WI38 (cell line): ENCODE results near the gene WDR31.
"Not testable (repeated sequence)": the region's sequence is repeated elsewhere in the genome, so short reads cannot be mapped to it uniquely, and the experiment has no call there.

Experiments used
- H3K4me3 ChIP-seq: 2 replicates; pipeline ENCODE4 v1.5.1; 2011; ENCODE audit warnings: low read depth, mild to moderate bottlenecking, control low read depth, low read length
- CTCF ChIP-seq: IDR thresholded peaks from 2 replicates; pipeline ENCODE4 v1.5.1; 2012; ENCODE audit warnings: low read depth, mild to moderate bottlenecking, control low read depth, low read length

The WDR31 gene

DNA sequence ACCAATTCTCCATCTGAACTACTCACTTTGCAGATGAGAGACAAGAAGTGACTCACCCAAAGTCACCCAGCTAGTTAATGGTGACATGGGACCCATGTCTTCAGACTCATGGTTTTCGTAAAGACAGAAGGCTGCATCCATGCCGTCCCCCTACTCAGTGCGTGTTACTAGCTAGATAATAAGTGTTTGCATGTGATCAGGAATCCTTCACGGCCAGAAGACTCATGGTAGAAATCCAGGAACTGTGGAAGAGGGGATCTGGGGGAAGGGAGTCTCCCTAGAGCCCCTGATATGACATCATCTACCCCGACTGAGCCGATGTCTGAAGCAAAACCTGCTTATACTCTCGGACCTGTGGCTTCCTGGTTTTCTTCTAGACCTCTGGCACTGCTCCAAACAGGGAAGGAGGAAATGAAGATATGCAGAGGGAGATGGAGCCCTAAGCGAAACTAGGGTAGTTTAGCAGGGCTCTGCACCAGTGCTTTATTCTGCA is 40.2 kb downstream of the WDR31 start:
- TF ChIP-seq CTCF = no peak
- H3K4me3 ChIP-seq = no peak overlapping the region

DNA sequence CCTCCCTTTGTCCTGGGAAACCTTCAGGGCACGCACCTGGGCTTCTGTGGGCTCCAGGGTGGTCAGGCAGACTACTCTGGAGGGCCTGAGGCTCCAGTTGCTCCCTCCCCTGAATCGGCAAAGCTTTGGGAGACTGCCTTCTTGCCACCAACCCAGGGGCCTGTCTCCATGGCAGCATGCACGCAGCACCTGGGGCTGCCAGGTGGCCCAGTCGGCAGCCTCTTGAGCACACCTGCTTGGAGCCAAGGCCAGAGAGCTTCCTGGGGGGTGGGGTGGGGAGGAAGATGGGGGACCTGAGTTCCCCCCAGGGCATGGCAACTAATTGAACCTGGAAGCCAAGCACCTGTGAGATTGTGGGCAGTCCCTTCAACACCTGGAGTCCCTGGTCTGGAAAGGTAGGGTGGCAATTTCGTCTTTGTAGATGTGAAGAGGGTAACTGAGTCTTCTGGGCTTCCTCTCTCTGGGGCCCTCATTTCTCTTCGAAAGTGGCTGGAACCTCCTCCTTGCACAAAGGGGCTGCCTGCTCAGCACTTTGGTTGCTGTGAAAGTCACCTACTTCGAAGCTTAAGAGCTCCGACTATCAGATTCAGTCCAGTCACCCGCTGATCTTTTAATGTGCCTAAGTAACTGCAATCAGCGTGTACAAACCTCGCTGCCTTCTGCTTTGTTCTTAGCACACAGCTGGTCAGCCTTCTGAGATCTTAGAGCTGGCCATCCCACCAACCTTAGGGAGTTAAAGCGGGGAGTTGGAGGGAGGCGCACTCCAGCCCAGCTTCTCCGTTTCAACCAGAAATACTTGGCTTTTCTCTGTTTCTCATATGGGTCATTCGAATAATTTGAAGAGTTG is 40.9 kb downstream of the WDR31 start:
- H3K4me3 ChIP-seq = no peak overlapping the region
- TF ChIP-seq CTCF = no peak

DNA sequence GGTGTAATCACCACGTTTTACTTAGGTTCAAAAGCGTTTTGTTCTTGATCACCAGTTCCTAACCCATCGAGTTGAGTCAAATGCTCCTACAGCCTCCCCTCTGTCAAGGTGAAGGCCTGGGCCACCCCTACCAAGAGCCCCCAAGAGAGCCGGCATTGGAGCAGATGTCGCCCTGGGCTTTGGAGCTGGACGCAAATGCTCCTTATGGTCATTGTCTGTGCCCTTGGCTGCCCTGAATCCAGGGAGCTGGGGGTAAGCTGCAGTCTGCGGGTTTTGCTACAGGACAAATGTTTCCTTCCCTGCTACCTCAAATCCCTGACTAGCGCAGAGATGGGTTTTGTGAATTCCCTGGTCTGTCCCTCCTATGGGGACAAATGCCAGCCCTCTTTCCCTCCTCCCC is 41.8 kb downstream of the WDR31 start:
- H3K4me3 ChIP-seq = no peak overlapping the region
- no peak for TF ChIP-seq CTCF

- no peak for TF ChIP-seq CTCF
- no peak overlapping the region for H3K4me3 ChIP-seq
Measured at GRCh38 chr9:113296796-113297558, 43.1 kb downstream of the WDR31 start.

GRCh38 chr9:113296247-113296646 is 43.8 kb downstream of the WDR31 start:
- not testable (repeated sequence) for H3K4me3 ChIP-seq

GRCh38 chr9:113293285-113293878 is 46.7 kb downstream of the WDR31 start:
- no peak overlapping the region for H3K4me3 ChIP-seq
- no peak for TF ChIP-seq CTCF

DNA sequence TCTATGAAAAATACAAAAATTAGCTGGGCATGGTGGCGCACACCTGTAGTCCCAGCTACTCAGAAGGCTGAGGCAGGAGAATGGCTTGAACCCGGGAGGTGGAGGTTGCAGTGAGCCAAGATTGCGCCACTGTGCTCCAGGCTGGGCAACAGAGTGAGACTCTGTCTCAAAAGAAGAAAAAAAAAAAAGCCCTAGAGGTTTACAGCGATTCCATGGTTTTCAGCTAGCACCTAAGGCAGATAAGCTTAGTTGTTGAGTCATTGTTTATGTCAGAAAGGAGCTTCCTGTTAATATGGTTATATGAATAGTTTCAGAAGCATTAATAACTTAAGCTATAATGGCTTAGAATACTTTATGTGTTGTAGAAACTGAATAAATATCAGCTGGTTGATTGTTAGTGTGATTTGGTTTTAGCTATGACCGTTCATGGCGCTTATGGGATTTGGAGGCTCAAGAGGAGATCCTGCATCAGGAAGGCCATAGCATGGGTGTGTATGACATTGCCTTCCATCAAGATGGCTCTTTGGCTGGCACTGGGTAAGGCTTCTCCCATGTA is 49.9 kb downstream of the WDR31 start:
- TF ChIP-seq CTCF = no peak
- no peak overlapping the region for H3K4me3 ChIP-seq
